Neural crest cell (in vitro differentiated cells): ENCODE measurements around the gene MGAT5B. TPM values are rescaled to one million over a fixed set of nuclear protein-coding genes. Genes with fewer than 3 reads are reported as not detected.
A peak's percentile ranks its signal among the peaks of the same experiment; 100 is the strongest.

Experiments used
- DNase-seq: peaks from one replicate; pipeline ENCODE4 v3.0.0; 2021; ENCODE audit warnings: low read depth, mixed read lengths, low spot score
- H3K27ac Mint-ChIP-seq: one replicate; pipeline ENCODE4 v1.8.0; 2021; ENCODE audit warnings: mild to moderate bottlenecking, mixed read lengths; ENCODE audit not compliant: unreplicated experiment
- H3K27me3 Mint-ChIP-seq: 2 replicates; pipeline ENCODE4 v1.8.0; 2021; ENCODE audit warnings: low read depth, mild to moderate bottlenecking, mixed read lengths
- H3K36me3 Mint-ChIP-seq: 2 replicates; pipeline ENCODE4 v1.8.0; 2021; ENCODE audit warnings: low read depth, mild to moderate bottlenecking, mixed read lengths
- H3K4me1 Mint-ChIP-seq: 2 replicates; pipeline ENCODE4 v1.8.0; 2021; ENCODE audit warnings: mixed read lengths
- H3K4me3 Mint-ChIP-seq: one replicate; pipeline ENCODE4 v1.8.0; 2021; ENCODE audit warnings: mild to moderate bottlenecking, mixed read lengths
- H3K9me3 Mint-ChIP-seq: 2 replicates; pipeline ENCODE4 v1.8.0; 2021; ENCODE audit warnings: mixed read lengths
- total RNA-seq: library from RNA; stranded (reverse); gene quantifications from 2 replicates; pipeline ENCODE4 v1.2.1, GENCODE V29; 2021
- TF ChIP-seq, protein P1 (sequence below): fragments of 200-600 bp; sonication (generic); conservative IDR thresholded peaks from 2 replicates; pipeline ENCODE4 v1.5.0; 2021; ENCODE audit warnings: antibody characterized with exemption, mild to moderate bottlenecking

The MGAT5B gene
- total RNA-seq, 1 donor from 2014 or later = 14.6 TPM

DNA sequence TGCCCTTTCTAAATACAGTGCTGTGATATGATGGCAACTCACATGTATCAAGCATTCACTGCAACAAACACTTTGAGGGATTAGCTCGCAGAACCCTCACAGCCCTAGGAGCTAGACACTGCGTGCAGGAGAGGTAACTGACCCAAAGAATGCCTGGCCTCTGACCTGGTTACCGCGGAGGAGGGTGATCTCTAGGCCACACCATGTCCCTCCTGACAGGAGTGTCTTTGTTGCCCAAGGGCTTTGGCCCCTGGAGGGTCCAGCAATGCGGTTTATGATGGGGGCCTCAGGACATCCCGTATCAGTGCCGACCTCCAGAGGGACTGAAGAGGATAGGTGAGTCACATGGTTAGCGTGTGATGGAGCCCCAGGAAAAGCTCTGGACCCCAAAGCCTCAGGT is 130.6 kb downstream of the MGAT5B start:
- H3K4me1 Mint-ChIP-seq = peaks cover 43% of the 10 kb centered on the region
- H3K9me3 Mint-ChIP-seq = no peaks in the 10 kb centered on the region
- TF ChIP-seq, protein P1, sequence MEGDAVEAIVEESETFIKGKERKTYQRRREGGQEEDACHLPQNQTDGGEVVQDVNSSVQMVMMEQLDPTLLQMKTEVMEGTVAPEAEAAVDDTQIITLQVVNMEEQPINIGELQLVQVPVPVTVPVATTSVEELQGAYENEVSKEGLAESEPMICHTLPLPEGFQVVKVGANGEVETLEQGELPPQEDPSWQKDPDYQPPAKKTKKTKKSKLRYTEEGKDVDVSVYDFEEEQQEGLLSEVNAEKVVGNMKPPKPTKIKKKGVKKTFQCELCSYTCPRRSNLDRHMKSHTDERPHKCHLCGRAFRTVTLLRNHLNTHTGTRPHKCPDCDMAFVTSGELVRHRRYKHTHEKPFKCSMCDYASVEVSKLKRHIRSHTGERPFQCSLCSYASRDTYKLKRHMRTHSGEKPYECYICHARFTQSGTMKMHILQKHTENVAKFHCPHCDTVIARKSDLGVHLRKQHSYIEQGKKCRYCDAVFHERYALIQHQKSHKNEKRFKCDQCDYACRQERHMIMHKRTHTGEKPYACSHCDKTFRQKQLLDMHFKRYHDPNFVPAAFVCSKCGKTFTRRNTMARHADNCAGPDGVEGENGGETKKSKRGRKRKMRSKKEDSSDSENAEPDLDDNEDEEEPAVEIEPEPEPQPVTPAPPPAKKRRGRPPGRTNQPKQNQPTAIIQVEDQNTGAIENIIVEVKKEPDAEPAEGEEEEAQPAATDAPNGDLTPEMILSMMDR = no peak
- no peaks in the 10 kb centered on the region for H3K36me3 Mint-ChIP-seq
- peak overlapping the region; percentile 43 for H3K27ac Mint-ChIP-seq
- no peak overlapping the region for H3K4me3 Mint-ChIP-seq
- peaks cover 3% of the 10 kb centered on the region for H3K27me3 Mint-ChIP-seq
- DNase-seq = no peak

Other genes with a start within 250 kb of the MGAT5B start
- not detected in 2 replicates for gene ST6GALNAC1, start 224.6 kb upstream of the MGAT5B start, total RNA-seq
- gene MXRA7, start 157.4 kb upstream of the MGAT5B start, total RNA-seq = 46.1 and 54.0 TPM in 2 replicates
- 25.1 and 29.0 TPM in 2 replicates for gene JMJD6, start 141.8 kb upstream of the MGAT5B start, total RNA-seq
- 28.7 and 32.3 TPM in 2 replicates for gene METTL23, start 141.6 kb upstream of the MGAT5B start, total RNA-seq
- gene SRSF2, start 131.1 kb upstream of the MGAT5B start, total RNA-seq = 425 and 453 TPM in 2 replicates
- gene MFSD11, start 130.3 kb upstream of the MGAT5B start, total RNA-seq = 29.6 and 31.6 TPM in 2 replicates